Measurements from ENCODE around the gene PARP3.

GRCh38 chr3:51896607-51897305 lies 45.4 kb upstream of the PARP3 start:
- TF ChIP-seq, protein P1, sequence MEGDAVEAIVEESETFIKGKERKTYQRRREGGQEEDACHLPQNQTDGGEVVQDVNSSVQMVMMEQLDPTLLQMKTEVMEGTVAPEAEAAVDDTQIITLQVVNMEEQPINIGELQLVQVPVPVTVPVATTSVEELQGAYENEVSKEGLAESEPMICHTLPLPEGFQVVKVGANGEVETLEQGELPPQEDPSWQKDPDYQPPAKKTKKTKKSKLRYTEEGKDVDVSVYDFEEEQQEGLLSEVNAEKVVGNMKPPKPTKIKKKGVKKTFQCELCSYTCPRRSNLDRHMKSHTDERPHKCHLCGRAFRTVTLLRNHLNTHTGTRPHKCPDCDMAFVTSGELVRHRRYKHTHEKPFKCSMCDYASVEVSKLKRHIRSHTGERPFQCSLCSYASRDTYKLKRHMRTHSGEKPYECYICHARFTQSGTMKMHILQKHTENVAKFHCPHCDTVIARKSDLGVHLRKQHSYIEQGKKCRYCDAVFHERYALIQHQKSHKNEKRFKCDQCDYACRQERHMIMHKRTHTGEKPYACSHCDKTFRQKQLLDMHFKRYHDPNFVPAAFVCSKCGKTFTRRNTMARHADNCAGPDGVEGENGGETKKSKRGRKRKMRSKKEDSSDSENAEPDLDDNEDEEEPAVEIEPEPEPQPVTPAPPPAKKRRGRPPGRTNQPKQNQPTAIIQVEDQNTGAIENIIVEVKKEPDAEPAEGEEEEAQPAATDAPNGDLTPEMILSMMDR (IDR thresholded peaks at IDR 0.05): no peak
- no peak for TF ChIP-seq POLR2A (IDR thresholded peaks at IDR 0.05)
